Cardiac ventricle fibroblast (primary cell): ENCODE results near the gene THOC1. TPM values are rescaled to one million over a fixed set of nuclear protein-coding genes. Genes with fewer than 3 reads are reported as not detected.

ENCODE experiments used
- total RNA-seq: library from RNA; depleted of rRNA; stranded (reverse); fragments of >200 nt; gene quantifications from 2 replicates; pipeline ENCODE4 v1.2.3, GENCODE V29; 2015

The THOC1 gene
- total RNA-seq, result 13.2 and 13.4 TPM in 2 replicates

DNA sequence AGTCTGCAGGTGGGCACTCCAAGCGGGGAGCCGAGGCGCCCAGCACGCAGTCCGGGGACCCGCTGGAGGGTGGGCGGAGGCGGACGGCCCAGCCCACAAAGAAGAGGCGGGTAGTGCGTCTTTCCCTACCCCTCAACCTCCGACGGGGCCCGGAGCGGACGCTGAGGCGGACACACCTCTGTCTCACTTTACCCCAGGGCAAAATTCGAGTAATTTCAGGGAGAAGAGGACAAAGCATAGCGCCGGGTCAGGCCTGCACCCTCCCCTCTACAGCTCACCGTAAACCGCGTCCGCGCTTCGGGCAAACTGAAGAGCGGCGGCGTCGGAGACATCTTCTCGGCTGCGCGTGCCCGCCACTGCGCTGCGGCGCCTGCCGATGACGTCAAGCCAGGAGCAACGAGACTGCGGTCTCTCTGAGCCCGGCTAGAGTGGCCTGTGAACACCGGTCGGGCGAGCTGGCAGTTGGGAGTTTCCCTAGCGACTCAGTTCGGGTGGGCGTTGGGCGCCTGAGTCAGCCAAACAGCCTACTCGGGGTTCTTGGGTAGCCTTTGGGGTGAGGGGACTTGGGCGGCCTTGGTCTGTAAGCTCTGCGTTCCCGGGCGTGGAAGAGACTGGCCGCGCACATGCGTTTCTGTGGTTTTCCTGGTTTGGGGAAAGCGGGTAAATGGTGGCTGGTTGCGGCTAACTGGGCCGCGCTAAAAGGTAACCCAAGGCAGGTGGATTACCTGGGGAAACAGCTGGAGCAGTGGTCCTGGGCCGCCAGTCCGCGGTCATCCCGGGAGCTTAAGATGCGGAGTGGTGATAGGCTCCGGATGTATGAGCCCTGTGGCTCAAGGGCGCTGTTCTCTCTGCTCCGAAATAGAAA, at the start of gene THOC1:
Gene THOC1, minus strand, starts transcription at position 360 of the 865 bp plus-strand sequence. Its CDS starts 28 bp downstream, at position 332.

Other genes with a start within 250 kb of the THOC1 start
- 0.50 TPM in 1 of 2 replicates, not detected in the other for gene TUBB8B, start 218.4 kb downstream of the THOC1 start, total RNA-seq
- gene USP14, start 109.5 kb downstream of the THOC1 start, total RNA-seq, result 21.2 and 29.0 TPM in 2 replicates
- 73.4 and 73.8 TPM in 2 replicates for gene COLEC12, start 232.7 kb upstream of the THOC1 start, total RNA-seq